Activated B cell treated with CpG ODN at 0.5 μM for 24 hours (primary cell): ENCODE measurements around the gene GTF3C2. TPM values are rescaled to one million over a fixed set of nuclear protein-coding genes. Genes with fewer than 3 reads are reported as not detected.

Experiments used
- ATAC-seq: fragments of 200-7000 bp; cut with Tn5 transposase; one replicate; pipeline ENCODE4 v1.10.0; 2021; ENCODE audit warnings: low read depth, mild to moderate bottlenecking, moderate library complexity
- CTCF ChIA-PET: fragments of 350-600 bp; sonication (Branson Sonifier 250); formaldehyde crosslinking; loops from one replicate; lab custom pipeline; 2021; ENCODE audit warnings: antibody characterized with exemption; lab: Charles Lee
- POLR2A ChIA-PET: fragments of 350-600 bp; sonication (Branson Sonifier 250); formaldehyde crosslinking; loops from one replicate; lab custom pipeline; 2021; ENCODE audit warnings: antibody characterized with exemption; lab: Charles Lee
- DNase-seq: peaks from one replicate; pipeline ENCODE4 v3.0.0; 2022
- H3K27ac Mint-ChIP-seq: one replicate; pipeline ENCODE4 v1.8.0; 2020; ENCODE audit warnings: mixed read lengths
- H3K27me3 Mint-ChIP-seq: one replicate; pipeline ENCODE4 v1.8.0; 2021; ENCODE audit warnings: mixed read lengths
- H3K36me3 Mint-ChIP-seq: one replicate; pipeline ENCODE4 v1.8.0; 2021; ENCODE audit warnings: low read depth, mixed read lengths
- H3K4me1 Mint-ChIP-seq: one replicate; pipeline ENCODE4 v1.8.0; 2021; ENCODE audit warnings: mixed read lengths
- H3K4me3 Mint-ChIP-seq: one replicate; pipeline ENCODE4 v1.8.0; 2020; ENCODE audit warnings: mild to moderate bottlenecking, mixed read lengths
- H3K9me3 Mint-ChIP-seq: one replicate; pipeline ENCODE4 v1.8.0; 2020; ENCODE audit warnings: mixed read lengths
- intact Hi-C: fragments of 100-400 bp; cut with micrococcal nuclease; formaldehyde crosslinking; loops from one replicate; pipeline ENCODE4 v1.15.1; 2024
- total RNA-seq: library from RNA; stranded (reverse); gene quantifications from 2 replicates; pipeline ENCODE4 v1.2.3, GENCODE V29; 2022
- TF ChIP-seq, protein P1 (sequence below): fragments of 200-600 bp; IDR thresholded peaks from one replicate; pipeline ENCODE4 v1.8.0; 2022; ENCODE audit warnings: antibody characterized with exemption, mild to moderate bottlenecking

GTF3C2 gene
- total RNA-seq, 1 donor from 2014 or later, result 119 TPM

DNA sequence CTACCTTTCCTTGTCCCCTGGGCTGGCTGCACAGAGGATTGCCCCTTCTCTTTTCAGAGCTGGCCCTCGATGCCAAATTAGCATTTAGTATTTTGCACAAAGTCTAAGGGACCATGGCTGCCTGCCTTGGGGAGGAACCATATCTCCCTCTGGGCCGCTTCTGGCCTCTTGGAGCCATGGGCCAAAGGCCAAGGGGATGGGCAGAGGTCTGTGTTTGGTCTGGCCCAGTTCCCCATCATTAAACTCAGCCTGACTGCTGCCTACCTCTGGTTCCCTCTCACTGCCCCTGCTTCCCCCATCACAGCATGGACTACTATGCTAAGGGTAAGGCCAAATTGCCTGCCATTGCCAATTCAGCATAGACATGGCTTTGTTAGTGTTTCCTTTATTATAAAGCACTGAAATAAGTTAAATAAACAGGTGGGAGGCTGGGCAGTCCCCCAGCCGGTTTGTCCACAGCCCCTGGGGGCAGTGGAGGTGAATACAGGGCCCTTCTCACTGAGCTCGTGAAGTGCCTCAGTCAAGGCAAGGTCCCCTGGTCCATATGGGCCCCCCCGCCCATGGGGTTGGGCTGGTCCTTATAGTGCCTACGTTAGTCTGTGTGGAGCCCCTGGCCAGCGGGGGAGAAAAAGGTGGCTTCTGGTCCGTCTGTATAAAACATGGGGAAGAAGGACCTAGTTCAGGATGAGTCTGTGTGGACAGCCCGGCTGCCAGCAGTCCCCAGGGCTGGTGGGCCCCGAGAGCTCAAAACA is 20.5 kb upstream of the GTF3C2 start:
- ATAC-seq (no peak), DNase-seq (no peak)
- TF ChIP-seq, protein P1, sequence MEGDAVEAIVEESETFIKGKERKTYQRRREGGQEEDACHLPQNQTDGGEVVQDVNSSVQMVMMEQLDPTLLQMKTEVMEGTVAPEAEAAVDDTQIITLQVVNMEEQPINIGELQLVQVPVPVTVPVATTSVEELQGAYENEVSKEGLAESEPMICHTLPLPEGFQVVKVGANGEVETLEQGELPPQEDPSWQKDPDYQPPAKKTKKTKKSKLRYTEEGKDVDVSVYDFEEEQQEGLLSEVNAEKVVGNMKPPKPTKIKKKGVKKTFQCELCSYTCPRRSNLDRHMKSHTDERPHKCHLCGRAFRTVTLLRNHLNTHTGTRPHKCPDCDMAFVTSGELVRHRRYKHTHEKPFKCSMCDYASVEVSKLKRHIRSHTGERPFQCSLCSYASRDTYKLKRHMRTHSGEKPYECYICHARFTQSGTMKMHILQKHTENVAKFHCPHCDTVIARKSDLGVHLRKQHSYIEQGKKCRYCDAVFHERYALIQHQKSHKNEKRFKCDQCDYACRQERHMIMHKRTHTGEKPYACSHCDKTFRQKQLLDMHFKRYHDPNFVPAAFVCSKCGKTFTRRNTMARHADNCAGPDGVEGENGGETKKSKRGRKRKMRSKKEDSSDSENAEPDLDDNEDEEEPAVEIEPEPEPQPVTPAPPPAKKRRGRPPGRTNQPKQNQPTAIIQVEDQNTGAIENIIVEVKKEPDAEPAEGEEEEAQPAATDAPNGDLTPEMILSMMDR, result no peak
- no peaks in the 10 kb centered on the region for H3K9me3 Mint-ChIP-seq
- H3K27ac Mint-ChIP-seq, result no peak overlapping the region
- no peaks in the 10 kb centered on the region for H3K27me3 Mint-ChIP-seq
- peaks cover 85% of the 10 kb centered on the region for H3K36me3 Mint-ChIP-seq
- peaks cover 35% of the 10 kb centered on the region for H3K4me1 Mint-ChIP-seq
- intact Hi-C loops, result no loop called here
- ChIA-PET CTCF (no interaction called here), POLR2A (interaction anchor here (1.1 to 1.2 kb wide), 2 partner anchors 20 to 206 kb away, joined by 3 to 4 read pairs; partner anchors contain the start of genes GTF3C2 and ZNF512)
- H3K4me3 Mint-ChIP-seq, result no peak overlapping the region

DNA sequence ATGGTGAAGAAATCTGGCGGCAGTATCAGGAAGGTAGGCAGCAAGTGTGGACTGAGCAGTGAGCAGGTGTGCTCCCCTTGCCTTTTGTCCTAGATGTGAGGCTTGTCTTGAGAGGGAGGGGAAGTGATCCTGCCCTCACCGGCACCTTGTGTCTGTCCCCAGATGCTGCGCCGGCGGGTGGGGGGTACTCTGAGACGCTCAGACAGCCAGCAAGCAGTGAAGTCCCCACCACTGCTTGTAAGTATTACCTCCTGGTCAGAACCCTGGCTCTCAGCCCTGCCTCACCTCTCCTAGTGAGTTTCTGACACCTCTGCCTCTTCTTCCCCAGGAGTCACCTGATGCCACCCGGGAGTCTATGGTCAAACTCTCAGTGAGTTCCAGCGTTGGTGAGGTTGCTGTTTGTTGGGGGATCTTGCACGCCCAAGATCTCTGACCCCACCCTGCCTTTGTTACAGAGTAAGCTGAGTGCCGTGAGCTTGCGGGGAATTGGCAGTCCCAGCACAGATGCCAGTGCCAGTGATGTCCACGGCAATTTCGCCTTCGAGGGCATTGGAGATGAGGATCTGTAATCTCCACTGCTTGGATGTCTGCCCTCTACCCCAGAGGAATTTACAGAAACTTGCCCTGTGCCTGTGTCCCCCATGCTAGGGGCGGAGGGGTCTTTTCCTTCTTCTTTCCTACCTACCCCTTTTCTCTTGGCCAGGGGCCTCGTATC is 19.7 kb upstream of the GTF3C2 start:
- peaks cover 81% of the 10 kb centered on the region for H3K36me3 Mint-ChIP-seq
- intact Hi-C loops, result no loop called here

DNA sequence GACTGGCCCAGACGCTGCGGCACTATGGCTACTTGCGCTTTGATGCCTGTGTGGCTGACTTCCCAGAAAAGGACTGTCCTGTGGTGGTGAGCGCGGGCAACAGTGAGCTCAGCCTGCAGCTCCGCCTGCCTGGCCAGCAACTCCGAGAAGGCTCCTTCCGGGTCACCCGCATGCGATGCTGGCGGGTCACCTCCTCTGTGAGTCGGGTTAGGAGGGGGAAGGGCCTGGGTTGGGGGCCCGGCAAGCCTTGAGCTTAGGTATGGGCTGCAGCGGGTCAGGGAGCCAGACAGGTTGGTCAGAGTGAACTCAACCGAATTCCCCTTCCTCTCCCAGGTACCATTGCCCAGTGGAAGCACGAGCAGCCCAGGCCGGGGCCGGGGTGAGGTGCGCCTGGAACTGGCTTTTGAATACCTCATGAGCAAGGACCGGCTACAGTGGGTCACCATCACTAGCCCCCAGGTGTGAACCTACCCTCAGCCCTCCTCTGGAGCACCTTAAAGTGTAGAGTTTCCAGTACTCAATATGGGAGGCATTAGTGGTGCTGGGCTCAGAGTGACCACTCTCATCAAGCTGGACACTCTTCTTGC is 19.0 kb upstream of the GTF3C2 start:
- Mint-ChIP-seq H3K27me3 (no peaks in the 10 kb centered on the region), H3K9me3 (no peaks in the 10 kb centered on the region), H3K36me3 (peaks cover 79% of the 10 kb centered on the region), H3K4me1 (peaks cover 34% of the 10 kb centered on the region), H3K4me3 (no peak overlapping the region), H3K27ac (no peak overlapping the region)
- CTCF ChIA-PET, result no interaction called here
- ATAC-seq (no peak), DNase-seq (no peak)
- intact Hi-C loops, result no loop called here
- TF ChIP-seq, protein P1, result no peak
- POLR2A ChIA-PET, result no interaction called here

More for the DNA sequence above, 19.7 kb upstream of the GTF3C2 start:
- Mint-ChIP-seq H3K9me3 (no peaks in the 10 kb centered on the region), H3K27me3 (no peaks in the 10 kb centered on the region), H3K4me1 (peaks cover 38% of the 10 kb centered on the region), H3K27ac (no peak overlapping the region), H3K4me3 (no peak overlapping the region)
- ATAC-seq (no peak), DNase-seq (no peak)
- TF ChIP-seq, protein P1, result no peak
- ChIA-PET POLR2A (interaction anchor here (1.1 kb wide), 1 partner anchor 206 kb away, joined by 4 read pairs; the partner anchor contains the start of gene ZNF512), CTCF (no interaction called here)

DNA sequence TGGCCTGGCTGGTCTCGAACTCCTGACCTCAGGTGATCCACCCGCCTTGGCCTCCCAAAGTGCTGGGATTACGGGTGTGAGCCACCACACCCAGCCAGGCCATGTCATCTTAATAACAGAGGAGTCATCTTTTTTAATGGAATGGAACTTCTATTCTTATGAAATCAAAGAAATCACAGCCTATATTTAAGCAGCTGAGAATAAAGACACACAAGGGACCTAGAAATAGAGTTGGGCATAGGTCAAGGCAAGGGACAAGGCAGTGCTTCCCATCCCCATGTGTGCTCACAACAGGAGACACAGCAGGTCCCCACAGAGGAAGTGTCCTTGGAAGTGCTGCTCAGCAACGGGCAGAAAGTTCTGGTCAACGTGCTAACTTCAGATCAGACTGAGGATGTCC is 17.0 kb upstream of the GTF3C2 start:
- H3K9me3 Mint-ChIP-seq, result no peaks in the 10 kb centered on the region
- peaks cover 30% of the 10 kb centered on the region for H3K4me1 Mint-ChIP-seq
- H3K36me3 Mint-ChIP-seq, result peaks cover 83% of the 10 kb centered on the region
- H3K27ac Mint-ChIP-seq, result no peak overlapping the region
- ATAC-seq, result no peak
- intact Hi-C loops, result loop anchor here (5.0 kb wide), 2 partner anchors 69 to 519 kb away; partner anchors contain the start of genes BABAM2, KRTCAP3 and RBKS
- POLR2A ChIA-PET, result no interaction called here
- no peaks in the 10 kb centered on the region for H3K27me3 Mint-ChIP-seq
- H3K4me3 Mint-ChIP-seq, result no peak overlapping the region
- DNase-seq, result no peak
- TF ChIP-seq, protein P1, result no peak
- CTCF ChIA-PET, result no interaction called here
